Measurements from ENCODE around the gene RBM20.
"Not testable (repeated sequence)": the region's sequence is repeated elsewhere in the genome, so short reads cannot be mapped to it uniquely, and the experiment has no call there.

RBM20 gene

DNA sequence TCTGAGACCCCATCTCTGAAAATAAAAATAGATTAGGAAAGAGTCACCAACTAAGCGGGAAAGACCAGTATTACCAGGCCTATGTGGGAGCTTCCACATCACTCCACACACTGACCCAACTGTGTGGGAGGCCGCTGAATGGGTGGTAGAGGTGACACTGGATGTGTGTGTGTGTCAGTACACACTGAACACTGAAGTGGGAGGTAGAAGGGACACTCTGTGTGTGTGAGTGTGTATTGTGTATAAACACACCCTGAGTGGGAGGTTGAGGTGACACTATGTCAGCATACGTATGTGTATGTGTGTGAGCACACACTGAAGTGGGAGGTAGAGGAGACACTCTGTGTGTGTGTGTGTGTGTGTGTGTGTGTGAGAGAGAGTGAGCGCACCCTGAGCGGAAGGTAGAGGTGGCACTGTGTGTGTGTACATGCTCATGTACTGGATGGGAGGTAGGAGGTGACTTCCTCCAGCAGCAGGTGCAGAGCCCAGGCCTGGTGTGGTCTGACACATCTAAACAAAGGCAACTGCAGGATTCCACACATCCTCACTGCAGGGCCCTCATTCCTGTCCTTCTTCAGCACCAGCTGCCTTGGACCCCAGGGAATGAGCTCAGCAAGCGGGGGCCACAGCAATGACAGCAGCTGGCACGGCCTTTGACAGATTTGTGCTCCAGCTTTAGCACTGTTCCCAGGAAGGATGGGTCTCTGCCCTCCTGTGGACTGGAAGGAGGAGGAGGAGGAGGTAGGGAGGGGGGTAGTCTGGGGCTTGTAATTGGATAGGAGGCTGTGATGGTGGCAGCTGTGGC is 26.5 kb upstream of the RBM20 start:
- Mint-ChIP-seq H3K4me3 (peak overlapping the region; percentile 50), H3K36me3 (no peaks in the 10 kb centered on the region), H3K27me3 (no peaks in the 10 kb centered on the region), H3K9me3 (no peaks in the 10 kb centered on the region), H3K4me1 (peaks cover 58% of the 10 kb centered on the region), H3K27ac (peak overlapping the region; percentile 86)

DNA sequence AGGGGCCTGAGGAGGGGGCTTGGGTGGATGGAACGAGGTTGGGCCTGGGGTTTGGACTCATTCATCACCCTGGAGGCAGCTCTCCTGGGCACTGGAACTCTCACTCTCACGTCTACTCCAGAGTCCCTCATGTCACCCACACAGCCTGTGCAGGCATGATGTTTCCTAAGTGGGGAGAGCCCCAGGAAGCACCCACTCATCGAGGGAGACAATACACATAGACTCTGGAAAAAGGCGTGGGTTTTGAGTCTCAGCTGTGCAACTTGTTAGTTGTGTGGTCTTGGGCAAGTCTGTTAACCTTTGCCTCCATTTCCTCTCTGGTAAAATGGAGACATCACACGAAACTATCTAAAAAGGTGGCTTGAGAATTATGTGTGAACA is 25.9 kb upstream of the RBM20 start:
- Mint-ChIP-seq H3K27ac (peak overlapping the region; percentile 86), H3K4me1 (peaks cover 53% of the 10 kb centered on the region), H3K4me3 (peak overlapping the region; percentile 50)

GRCh38 chr10:110619514-110620397 is 24.4 kb upstream of the RBM20 start:
- H3K27me3 Mint-ChIP-seq: no peaks in the 10 kb centered on the region

More for the DNA sequence above, 25.9 kb upstream of the RBM20 start:
- Mint-ChIP-seq H3K36me3 (no peaks in the 10 kb centered on the region), H3K9me3 (no peaks in the 10 kb centered on the region), H3K27me3 (no peaks in the 10 kb centered on the region)

GRCh38 chr10:110620398-110620719 is 23.8 kb upstream of the RBM20 start:
- Mint-ChIP-seq H3K4me3 (no peak overlapping the region), H3K27ac (no peak overlapping the region), H3K9me3 (no peaks in the 10 kb centered on the region), H3K27me3 (no peaks in the 10 kb centered on the region), H3K4me1 (peaks cover 36% of the 10 kb centered on the region), H3K36me3 (no peaks in the 10 kb centered on the region)

More at GRCh38 chr10:110619514-110620397, 24.4 kb upstream of the RBM20 start:
- no peaks in the 10 kb centered on the region for H3K36me3 Mint-ChIP-seq
- H3K4me1 Mint-ChIP-seq: peaks cover 38% of the 10 kb centered on the region
- no peak overlapping the region for H3K27ac Mint-ChIP-seq
- no peak overlapping the region for H3K4me3 Mint-ChIP-seq
- no peaks in the 10 kb centered on the region for H3K9me3 Mint-ChIP-seq

GRCh38 chr10:110623316-110623715 is 20.8 kb upstream of the RBM20 start:
- H3K4me1 Mint-ChIP-seq: peaks cover 10% of the 10 kb centered on the region
- not testable (repeated sequence) for H3K27me3 Mint-ChIP-seq, H3K36me3 Mint-ChIP-seq, H3K9me3 Mint-ChIP-seq, H3K4me3 Mint-ChIP-seq, H3K27ac Mint-ChIP-seq

- Mint-ChIP-seq H3K9me3 (peaks cover 9% of the 10 kb centered on the region), H3K36me3 (peaks cover 5% of the 10 kb centered on the region), H3K27me3 (peaks cover 3% of the 10 kb centered on the region), H3K4me1 (no peaks in the 10 kb centered on the region), H3K4me3 (no peak overlapping the region), H3K27ac (no peak overlapping the region)
These were observed 18.7 kb upstream of the RBM20 start for GRCh38 chr10:110625356-110625894.

GRCh38 chr10:110625951-110626855 is 17.9 kb upstream of the RBM20 start:
- Mint-ChIP-seq H3K27me3 (peaks cover 3% of the 10 kb centered on the region), H3K4me1 (no peaks in the 10 kb centered on the region), H3K9me3 (peaks cover 9% of the 10 kb centered on the region), H3K36me3 (peaks cover 5% of the 10 kb centered on the region), H3K4me3 (no peak overlapping the region), H3K27ac (no peak overlapping the region)

GRCh38 chr10:110628161-110628560 is 16.0 kb upstream of the RBM20 start:
- H3K27me3 Mint-ChIP-seq: peaks cover 3% of the 10 kb centered on the region
- H3K27ac Mint-ChIP-seq: no peak overlapping the region
- no peak overlapping the region for H3K4me3 Mint-ChIP-seq
- peaks cover 5% of the 10 kb centered on the region for H3K36me3 Mint-ChIP-seq
- no peaks in the 10 kb centered on the region for H3K4me1 Mint-ChIP-seq
- peaks cover 9% of the 10 kb centered on the region for H3K9me3 Mint-ChIP-seq

GRCh38 chr10:110629680-110630191 is 14.4 kb upstream of the RBM20 start:
- Mint-ChIP-seq H3K9me3 (peaks cover 9% of the 10 kb centered on the region), H3K4me3 (no peak overlapping the region), H3K4me1 (no peaks in the 10 kb centered on the region), H3K27ac (no peak overlapping the region), H3K36me3 (peaks cover 5% of the 10 kb centered on the region), H3K27me3 (peaks cover 3% of the 10 kb centered on the region)

GRCh38 chr10:110631934-110632333 is 12.2 kb upstream of the RBM20 start:
- no peaks in the 10 kb centered on the region for H3K4me1 Mint-ChIP-seq

GRCh38 chr10:110632591-110633215 is 11.4 kb upstream of the RBM20 start:
- Mint-ChIP-seq H3K4me1 (no peaks in the 10 kb centered on the region), H3K36me3 (peaks cover 5% of the 10 kb centered on the region), H3K27me3 (peaks cover 3% of the 10 kb centered on the region), H3K4me3 (no peak overlapping the region), H3K27ac (no peak overlapping the region), H3K9me3 (peaks cover 9% of the 10 kb centered on the region)

More at GRCh38 chr10:110631934-110632333, 12.2 kb upstream of the RBM20 start:
- no peak overlapping the region for H3K4me3 Mint-ChIP-seq
- peaks cover 5% of the 10 kb centered on the region for H3K36me3 Mint-ChIP-seq
- H3K9me3 Mint-ChIP-seq: peaks cover 9% of the 10 kb centered on the region
- peaks cover 3% of the 10 kb centered on the region for H3K27me3 Mint-ChIP-seq
- no peak overlapping the region for H3K27ac Mint-ChIP-seq

- H3K27me3 Mint-ChIP-seq: peaks cover 4% of the 10 kb centered on the region
- no peak overlapping the region for H3K27ac Mint-ChIP-seq
- H3K36me3 Mint-ChIP-seq: no peaks in the 10 kb centered on the region
These were observed 9.5 kb upstream of the RBM20 start for GRCh38 chr10:110634527-110635209.

GRCh38 chr10:110636572-110636931 is 7.6 kb upstream of the RBM20 start:
- H3K27me3 Mint-ChIP-seq: peaks cover 4% of the 10 kb centered on the region

More at GRCh38 chr10:110634527-110635209, 9.5 kb upstream of the RBM20 start:
- Mint-ChIP-seq H3K4me1 (no peaks in the 10 kb centered on the region), H3K4me3 (no peak overlapping the region), H3K9me3 (no peaks in the 10 kb centered on the region)

GRCh38 chr10:110636932-110637557 is 7.1 kb upstream of the RBM20 start:
- Mint-ChIP-seq H3K27me3 (peaks cover 7% of the 10 kb centered on the region), H3K9me3 (no peaks in the 10 kb centered on the region), H3K27ac (no peak overlapping the region), H3K4me3 (no peak overlapping the region), H3K4me1 (peaks cover 14% of the 10 kb centered on the region), H3K36me3 (no peaks in the 10 kb centered on the region)

More at GRCh38 chr10:110636572-110636931, 7.6 kb upstream of the RBM20 start:
- H3K4me1 Mint-ChIP-seq: peaks cover 10% of the 10 kb centered on the region
- no peaks in the 10 kb centered on the region for H3K36me3 Mint-ChIP-seq
- H3K27ac Mint-ChIP-seq: no peak overlapping the region
- no peaks in the 10 kb centered on the region for H3K9me3 Mint-ChIP-seq
- no peak overlapping the region for H3K4me3 Mint-ChIP-seq

Data from activated naive CD4-positive, alpha-beta T cell treated with anti-CD3 and anti-CD28 coated beads, Interleukin-2, amount 50 U/mL, for 24 hours (primary cell).